Left colon (tissue), 2 donors: ENCODE results near the gene PGBD4. TPM values are rescaled to one million over a fixed set of nuclear protein-coding genes. Genes with fewer than 3 reads are reported as not detected.
A peak's percentile ranks its signal among the peaks of the same experiment; 100 is the strongest.

Experiments used
- ATAC-seq: fragments of 200-7000 bp; cut with Tn5 transposase; one replicate; pipeline ENCODE4 v1.9.1; 2020; ENCODE audit warnings: mild to moderate bottlenecking, moderate library complexity
- DNase-seq, 2 donors: peaks; one replicate each; pipeline ENCODE4 v3.0.0-alpha.2; 2020
- intact Hi-C, 2 donors: fragments of 100-400 bp; cut with DNase I in 1 of 2; cut with micrococcal nuclease in 1 of 2; formaldehyde crosslinking; loops; one replicate each; pipeline versions ENCODE4 v1.11.2 to v1.14.0; 2022; cut with DNase I, micrococcal nuclease
- long read RNA-seq: library from polyadenylated mRNA; unstranded; transcript quantifications from one replicate; pipeline ENCODE4 v2.0.0, GENCODE V29; 2021
- total RNA-seq, 2 donors: library from RNA; stranded (reverse); fragmentation: NEBNext Ultra II Directional; extraction: Animal tissue kit (Norgen Biotek cat#: 25700); gene quantifications; one replicate each; pipeline ENCODE4 v1.2.1, GENCODE V29; 2021
- donor health status: DM: no; HTN: no; CAD: no.
- donor health status: DM: yes; HTN: yes; CAD: no.

Gene PGBD4
- 1 to 10 TPM; 1.3 to 1.4 TPM for total RNA-seq
- long read RNA-seq, full-length matches to known transcripts: 2 of 2 reads
- long read RNA-seq, partial matches to known transcripts: 0 of 2 reads
- long read RNA-seq, other reads (novel, unspliced or antisense): 0 of 2 reads

DNA sequence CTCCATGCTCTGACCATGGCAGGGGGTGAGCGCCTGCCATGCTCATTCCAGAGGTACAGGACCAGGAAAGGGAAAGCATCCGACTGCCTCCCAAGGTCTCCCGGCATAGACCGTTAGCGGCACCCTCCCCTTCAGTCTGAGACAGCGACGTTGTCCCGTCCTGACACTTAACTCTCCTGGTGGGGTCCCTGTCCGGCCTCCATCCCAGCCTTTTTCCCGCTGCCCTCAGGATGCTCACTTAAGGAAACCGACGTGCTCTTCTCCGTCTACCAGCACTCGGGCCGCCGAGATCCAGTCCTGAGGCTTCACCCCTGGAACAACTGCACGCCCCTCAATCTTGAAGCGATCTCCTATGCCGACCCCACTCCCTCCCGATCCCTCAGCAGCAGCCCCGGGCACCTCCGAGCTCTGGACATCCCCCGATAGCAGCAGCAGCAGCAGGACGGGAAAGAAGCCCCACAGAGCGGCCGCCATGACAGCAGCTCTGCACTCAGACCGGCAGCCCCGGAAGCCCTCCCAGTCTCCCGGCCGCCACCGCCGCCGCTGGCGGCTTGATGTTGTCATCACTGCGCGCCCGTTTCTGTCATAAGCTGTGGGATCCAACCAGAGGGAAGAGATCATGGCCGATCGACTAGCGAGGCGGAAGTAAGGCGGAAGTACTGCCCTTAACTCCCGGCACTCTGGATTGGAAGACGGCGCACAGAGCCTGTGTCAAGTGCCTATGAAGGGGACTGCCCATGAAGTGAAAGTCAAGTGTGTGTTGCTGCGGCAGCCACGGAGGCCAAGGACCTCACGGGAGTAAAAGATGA lies at the start of gene PGBD4, which contains the start of gene EMC7:
TSS of gene PGBD4 (plus strand) at position 718 of the 809 bp plus-strand sequence. CDS start 449 bp downstream, outside the sequence.
TSS of gene EMC7 (minus strand) at position 497 of the 809 bp plus-strand sequence. CDS start at position 474, 23 bp downstream.
- DNase-seq: peak; percentile 99
- intact Hi-C loops: loop anchor here in 1 of 2 donors (5.0 kb wide), 1 partner anchor 121 kb away; no protein-coding TSS in a partner anchor
- peak; percentile 99 for ATAC-seq

GRCh38 chr15:34054081-34054707 lies 47.7 kb upstream of the PGBD4 start:
- intact Hi-C loops: no loop called here

GRCh38 chr15:34055868-34056595 lies 45.9 kb upstream of the PGBD4 start:
- DNase-seq: no peak
- ATAC-seq: no peak
- intact Hi-C loops: no loop called here

More at GRCh38 chr15:34054081-34054707, 47.7 kb upstream of the PGBD4 start:
- no peak for ATAC-seq
- no peak for DNase-seq

GRCh38 chr15:34056911-34057310 lies 45.0 kb upstream of the PGBD4 start:
- DNase-seq: no peak
- ATAC-seq: no peak
- intact Hi-C loops: no loop called here

GRCh38 chr15:34059476-34059875 lies 42.4 kb upstream of the PGBD4 start:
- intact Hi-C loops: no loop called here
- ATAC-seq (no peak), DNase-seq (no peak)

GRCh38 chr15:34059946-34060345 lies 41.9 kb upstream of the PGBD4 start:
- intact Hi-C loops: loop anchor here (5.0 to 10.0 kb wide), 2 partner anchors 152 to 155 kb away; partner anchors contain the start of gene KATNBL1 (in 2 of the 2)
- ATAC-seq: no peak
- DNase-seq: no peak

GRCh38 chr15:34064438-34064837 lies 37.4 kb upstream of the PGBD4 start:
- DNase-seq (no peak), ATAC-seq (no peak)
- intact Hi-C loops: loop anchor here (5.0 to 10.0 kb wide), 2 partner anchors 148 to 150 kb away; partner anchors contain the start of gene KATNBL1 (in 2 of the 2)

- ATAC-seq (no peak), DNase-seq (no peak)
- intact Hi-C loops: loop anchor here in 1 of 2 donors (10.0 kb wide), 1 partner anchor 150 kb away; the partner anchor contains the start of gene KATNBL1
Measured at GRCh38 chr15:34065261-34065660, 36.6 kb upstream of the PGBD4 start.

DNA sequence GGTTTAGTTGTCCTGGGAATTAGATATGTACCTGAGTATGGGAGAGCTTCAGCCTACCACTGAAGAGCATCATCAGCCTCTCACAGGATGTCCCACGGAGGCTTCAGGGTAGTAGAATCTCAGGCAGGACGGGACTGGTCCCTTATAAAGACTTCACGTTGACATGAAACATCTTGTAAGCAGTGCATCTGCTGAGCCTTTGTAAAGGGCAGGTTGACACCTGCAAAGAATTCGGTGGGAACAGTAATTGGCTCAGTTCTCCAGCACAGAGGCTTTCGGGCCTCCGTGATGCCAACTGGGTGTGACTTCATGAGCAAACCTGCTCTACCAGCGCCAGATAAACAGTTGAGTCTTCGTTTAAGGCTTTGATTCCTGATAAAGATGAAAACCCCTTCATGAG lies 35.9 kb upstream of the PGBD4 start:
- intact Hi-C loops: loop anchor here in 1 of 2 donors (10.0 kb wide), 1 partner anchor 149 kb away; the partner anchor contains the start of gene KATNBL1
- DNase-seq (no peak), ATAC-seq (no peak)

DNA sequence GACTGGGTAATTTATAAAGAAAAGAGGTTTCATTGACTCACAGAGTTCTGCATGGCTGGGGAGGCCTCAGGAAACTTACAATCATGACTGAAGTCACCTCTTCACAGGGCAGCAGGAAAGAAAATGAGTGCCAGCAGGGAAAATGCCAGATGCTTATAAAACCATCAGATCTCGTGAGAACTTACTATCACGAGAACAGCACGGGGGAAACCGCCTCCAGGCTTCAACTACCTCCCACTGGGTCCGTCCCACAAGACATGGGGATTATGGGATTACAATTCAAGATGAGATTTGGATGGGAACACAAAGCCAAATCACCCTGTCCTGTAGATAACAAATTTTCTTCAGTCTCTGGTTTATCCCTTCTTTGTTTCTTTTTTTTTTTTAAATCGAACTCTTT lies 31.9 kb upstream of the PGBD4 start:
- intact Hi-C loops: no loop called here
- no peak for ATAC-seq

DNA sequence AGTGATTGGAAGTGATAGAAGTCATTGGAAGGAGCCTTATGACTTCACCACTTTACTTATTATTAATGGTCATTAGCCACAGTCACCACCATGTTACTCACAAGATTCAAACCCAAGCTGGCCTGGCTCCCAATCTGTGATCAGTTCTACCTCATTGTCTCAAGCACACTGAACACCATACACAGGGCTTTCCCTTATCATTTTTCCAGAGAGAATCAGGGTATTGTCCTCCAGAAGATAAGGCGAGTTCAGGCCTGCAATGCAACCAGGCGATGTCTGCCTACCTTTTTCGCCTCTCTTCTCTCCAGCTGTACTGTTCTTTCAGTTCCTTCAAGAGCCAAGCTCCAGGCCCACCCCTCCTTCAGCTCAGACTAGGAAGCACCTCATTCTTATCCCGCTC lies 25.1 kb upstream of the PGBD4 start:
- intact Hi-C loops: no loop called here
- no peak for ATAC-seq
- no peak for DNase-seq

More for the DNA sequence above, 31.9 kb upstream of the PGBD4 start:
- DNase-seq: no peak

GRCh38 chr15:34078900-34079299 lies 23.0 kb upstream of the PGBD4 start:
- ATAC-seq: peak; percentile 81
- intact Hi-C loops: no loop called here
- DNase-seq: no peak

DNA sequence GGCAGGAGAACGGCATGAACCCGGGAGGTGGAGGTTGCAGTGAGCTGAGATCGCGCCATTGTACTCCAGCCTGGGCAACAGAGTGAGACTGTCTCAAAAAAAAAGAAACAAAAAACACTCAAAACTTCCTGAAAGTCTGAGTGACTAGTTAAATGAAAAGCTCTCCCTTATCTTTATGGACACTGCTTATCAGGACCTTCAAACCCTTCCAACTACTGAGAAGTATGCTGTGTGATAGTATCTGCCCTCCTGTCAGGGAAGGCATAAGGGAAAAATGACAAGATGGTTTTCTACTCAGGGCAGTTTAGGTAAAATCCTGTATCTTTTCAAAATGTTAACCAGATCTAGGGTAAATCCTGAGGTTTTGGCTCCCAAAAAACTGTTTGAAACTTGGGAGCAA lies 22.0 kb upstream of the PGBD4 start:
- DNase-seq: no peak
- intact Hi-C loops: no loop called here
- peak; percentile 94 for ATAC-seq

GRCh38 chr15:34084086-34084485 lies 17.8 kb upstream of the PGBD4 start:
- intact Hi-C loops: no loop called here
- DNase-seq (peak; percentile 24 to 63), ATAC-seq (peak; percentile 69)

DNA sequence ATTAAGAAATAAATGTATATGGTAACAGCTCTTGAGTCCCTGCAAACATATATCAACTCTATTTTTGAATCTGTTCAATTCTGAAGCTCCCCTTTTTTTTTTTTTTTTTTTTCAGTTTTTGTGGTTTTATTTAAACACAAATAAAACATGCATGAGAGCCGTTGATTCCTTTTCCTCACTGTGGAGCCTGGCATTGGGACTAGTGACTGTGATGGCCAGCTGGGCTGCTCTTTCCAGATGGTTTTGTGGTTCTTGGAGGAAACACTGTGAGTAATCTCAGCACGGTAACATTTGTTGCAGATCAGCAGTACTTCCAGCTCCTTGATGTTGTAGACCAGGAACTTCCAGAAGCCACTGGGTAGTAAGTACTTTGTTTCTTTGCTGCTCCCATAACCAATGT lies 16.1 kb upstream of the PGBD4 start:
- intact Hi-C loops: no loop called here
- DNase-seq (no peak), ATAC-seq (no peak)

DNA sequence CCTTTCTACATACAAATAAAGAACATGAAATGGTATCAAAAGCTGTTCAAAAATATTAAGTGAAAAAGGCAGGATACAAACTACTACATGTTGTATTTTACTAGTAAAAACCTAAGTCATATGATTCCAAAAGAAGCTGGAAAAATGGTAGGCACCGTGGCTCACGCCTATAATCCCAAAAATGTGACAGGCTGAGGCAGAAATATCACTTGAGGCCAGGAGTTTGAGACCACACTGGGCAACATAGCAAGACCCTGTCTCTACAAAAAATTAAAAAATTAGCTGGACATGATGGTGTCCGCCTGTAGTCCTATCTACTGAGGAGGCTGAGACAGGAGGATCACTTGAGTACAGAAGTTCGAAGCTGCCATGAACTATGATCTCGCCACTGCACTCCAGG lies 2.0 kb upstream of the PGBD4 start:
- ATAC-seq (no peak), DNase-seq (no peak)
- intact Hi-C loops: loop anchor here in 1 of 2 donors (5.0 kb wide), 1 partner anchor 122 kb away; no protein-coding TSS in a partner anchor

DNA sequence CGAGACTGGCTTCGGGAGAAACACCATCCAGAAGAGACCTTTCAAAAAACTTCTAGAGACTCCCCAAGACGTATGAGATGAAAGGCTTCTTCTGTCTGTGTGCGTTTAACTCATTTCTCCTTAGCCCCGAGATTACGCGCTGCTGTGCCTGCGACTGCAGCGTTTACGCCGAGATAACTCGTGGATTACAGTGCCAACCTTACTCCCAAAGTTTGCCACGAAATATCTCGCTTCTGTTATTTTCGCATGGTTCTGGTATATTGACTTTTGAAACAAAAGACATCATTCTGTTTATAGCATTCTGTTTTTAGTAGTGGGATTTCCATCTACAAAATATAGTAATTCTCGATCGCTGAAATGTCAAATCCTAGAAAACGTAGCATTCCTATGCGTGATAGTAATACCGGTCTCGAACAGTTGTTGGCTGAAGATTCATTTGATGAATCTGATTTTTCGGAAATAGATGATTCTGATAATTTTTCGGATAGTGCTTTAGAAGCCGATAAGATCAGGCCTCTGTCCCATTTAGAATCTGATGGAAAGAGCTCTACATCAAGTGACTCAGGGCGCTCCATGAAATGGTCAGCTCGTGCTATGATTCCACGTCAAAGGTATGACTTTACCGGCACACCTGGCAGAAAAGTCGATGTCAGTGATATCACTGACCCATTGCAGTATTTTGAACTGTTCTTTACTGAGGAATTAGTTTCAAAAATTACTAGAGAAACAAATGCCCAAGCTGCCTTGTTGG lies 467 bp downstream of the PGBD4 start:
- DNase-seq: no peak
- peak; percentile 26 for ATAC-seq
- intact Hi-C loops: loop anchor here in 1 of 2 donors (5.0 kb wide), 1 partner anchor 120 kb away; no protein-coding TSS in a partner anchor

DNA sequence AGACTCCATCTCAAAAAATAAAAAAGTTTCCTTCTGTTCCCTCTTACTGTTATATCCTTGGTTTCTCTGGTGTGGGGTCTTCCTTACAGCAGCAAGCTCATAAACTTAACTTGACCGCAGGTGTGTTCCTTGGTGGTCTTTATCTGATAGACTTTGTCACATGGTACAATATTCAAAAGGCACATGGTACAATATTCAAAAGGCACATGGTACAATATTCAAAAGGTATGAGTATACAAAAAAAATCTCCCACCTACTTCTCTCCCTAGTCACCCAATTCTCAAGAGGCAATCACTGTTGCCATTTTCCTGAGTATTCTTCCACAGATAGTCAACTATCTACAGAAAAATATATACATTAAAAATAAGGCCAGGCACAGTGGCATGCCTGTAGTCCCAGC lies 4.5 kb downstream of the PGBD4 start:
- intact Hi-C loops: no loop called here
- ATAC-seq (no peak), DNase-seq (no peak)
